ENCODE measurements around the gene BSND.

Gene BSND

GRCh38 chr1:55037733-55038551 is 39.2 kb downstream of the BSND start:
- Histone ChIP-seq H3K4me3 (ENCODE audit: low read depth, low read length) (no peak overlapping the region), H3K36me3 (ENCODE audit: control insufficient read depth, insufficient read depth, low read length) (no peaks in the 10 kb centered on the region), H3K27me3 (ENCODE audit: control insufficient read depth, insufficient read depth, low read length) (peaks cover 46% of the 10 kb centered on the region), H3K9me3 (ENCODE audit: control insufficient read depth, insufficient read depth, low read length) (no peaks in the 10 kb centered on the region), H3K4me1 (ENCODE audit: control insufficient read depth, insufficient read depth, low read length) (peaks cover 5% of the 10 kb centered on the region), H3K9ac (ENCODE audit: low read depth, low read length) (no peak overlapping the region)

- no peaks in the 10 kb centered on the region for H3K9me3 ChIP-seq (ENCODE audit: control insufficient read depth, insufficient read depth, low read length)
- peaks cover 5% of the 10 kb centered on the region for H3K4me1 ChIP-seq (ENCODE audit: control insufficient read depth, insufficient read depth, low read length)
- no peaks in the 10 kb centered on the region for H3K36me3 ChIP-seq (ENCODE audit: control insufficient read depth, insufficient read depth, low read length)
- no peak overlapping the region for H3K9ac ChIP-seq (ENCODE audit: low read depth, low read length)
- no peak overlapping the region for H3K4me3 ChIP-seq (ENCODE audit: low read depth, low read length)
- H3K27me3 ChIP-seq (ENCODE audit: control insufficient read depth, insufficient read depth, low read length) = peaks cover 46% of the 10 kb centered on the region
These were observed 39.8 kb downstream of the BSND start for GRCh38 chr1:55038552-55038838.

DNA sequence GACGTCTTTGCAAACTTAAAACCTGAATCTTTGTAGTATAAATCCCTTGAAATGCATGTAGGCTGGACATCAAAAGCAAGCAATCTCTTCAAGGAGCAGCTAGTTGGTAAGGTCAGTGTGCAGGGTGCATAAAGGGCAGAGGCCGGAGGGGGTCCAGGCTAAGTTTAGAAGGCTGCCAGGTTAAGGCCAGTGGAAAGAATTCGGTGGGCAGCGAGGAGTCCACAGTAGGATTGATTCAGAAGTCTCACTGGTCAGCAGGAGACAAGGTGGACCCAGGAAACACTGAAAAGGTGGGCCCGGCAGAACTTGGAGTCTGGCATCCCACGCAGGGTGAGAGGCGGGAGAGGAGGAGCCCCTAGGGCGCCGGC is 40.2 kb downstream of the BSND start:
- peaks cover 5% of the 10 kb centered on the region for H3K4me1 ChIP-seq (ENCODE audit: control insufficient read depth, insufficient read depth, low read length)
- peaks cover 46% of the 10 kb centered on the region for H3K27me3 ChIP-seq (ENCODE audit: control insufficient read depth, insufficient read depth, low read length)
- H3K4me3 ChIP-seq (ENCODE audit: low read depth, low read length) = peak overlapping the region; percentile 74
- no peaks in the 10 kb centered on the region for H3K9me3 ChIP-seq (ENCODE audit: control insufficient read depth, insufficient read depth, low read length)
- no peak overlapping the region for H3K9ac ChIP-seq (ENCODE audit: low read depth, low read length)
- H3K36me3 ChIP-seq (ENCODE audit: control insufficient read depth, insufficient read depth, low read length) = peaks cover 3% of the 10 kb centered on the region

DNA sequence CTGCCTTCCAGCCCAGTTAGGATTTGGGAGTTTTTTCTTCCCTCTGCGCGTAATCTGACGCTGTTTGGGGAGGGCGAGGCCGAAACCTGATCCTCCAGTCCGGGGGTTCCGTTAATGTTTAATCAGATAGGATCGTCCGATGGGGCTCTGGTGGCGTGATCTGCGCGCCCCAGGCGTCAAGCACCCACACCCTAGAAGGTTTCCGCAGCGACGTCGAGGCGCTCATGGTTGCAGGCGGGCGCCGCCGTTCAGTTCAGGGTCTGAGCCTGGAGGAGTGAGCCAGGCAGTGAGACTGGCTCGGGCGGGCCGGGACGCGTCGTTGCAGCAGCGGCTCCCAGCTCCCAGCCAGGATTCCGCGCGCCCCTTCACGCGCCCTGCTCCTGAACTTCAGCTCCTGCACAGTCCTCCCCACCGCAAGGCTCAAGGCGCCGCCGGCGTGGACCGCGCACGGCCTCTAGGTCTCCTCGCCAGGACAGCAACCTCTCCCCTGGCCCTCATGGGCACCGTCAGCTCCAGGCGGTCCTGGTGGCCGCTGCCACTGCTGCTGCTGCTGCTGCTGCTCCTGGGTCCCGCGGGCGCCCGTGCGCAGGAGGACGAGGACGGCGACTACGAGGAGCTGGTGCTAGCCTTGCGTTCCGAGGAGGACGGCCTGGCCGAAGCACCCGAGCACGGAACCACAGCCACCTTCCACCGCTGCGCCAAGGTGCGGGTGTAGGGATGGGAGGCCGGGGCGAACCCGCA is 40.8 kb downstream of the BSND start, which contains the start of gene PCSK9:
Gene PCSK9, plus strand, starts transcription at position 207 of the 741 bp plus-strand sequence. Its CDS starts 290 bp downstream, at position 497.
- peaks cover 5% of the 10 kb centered on the region for H3K4me1 ChIP-seq (ENCODE audit: control insufficient read depth, insufficient read depth, low read length)
- peaks cover 46% of the 10 kb centered on the region for H3K27me3 ChIP-seq (ENCODE audit: control insufficient read depth, insufficient read depth, low read length)
- H3K4me3 ChIP-seq (ENCODE audit: low read depth, low read length) = peak within 1 kb of the TSS; percentile 74
- H3K9me3 ChIP-seq (ENCODE audit: control insufficient read depth, insufficient read depth, low read length) = no peaks in the 10 kb centered on the region
- H3K36me3 ChIP-seq (ENCODE audit: control insufficient read depth, insufficient read depth, low read length) = peaks cover 3% of the 10 kb centered on the region
- H3K9ac ChIP-seq (ENCODE audit: low read depth, low read length) = peak within 1 kb of the TSS; percentile 26

GRCh38 chr1:55040083-55040932 is 41.6 kb downstream of the BSND start:
- Histone ChIP-seq H3K9me3 (ENCODE audit: control insufficient read depth, insufficient read depth, low read length) (no peaks in the 10 kb centered on the region), H3K4me1 (ENCODE audit: control insufficient read depth, insufficient read depth, low read length) (peaks cover 5% of the 10 kb centered on the region), H3K4me3 (ENCODE audit: low read depth, low read length) (peak overlapping the region; percentile 74), H3K9ac (ENCODE audit: low read depth, low read length) (peak overlapping the region; percentile 26), H3K27me3 (ENCODE audit: control insufficient read depth, insufficient read depth, low read length) (peaks cover 46% of the 10 kb centered on the region), H3K36me3 (ENCODE audit: control insufficient read depth, insufficient read depth, low read length) (peaks cover 3% of the 10 kb centered on the region)

DNA sequence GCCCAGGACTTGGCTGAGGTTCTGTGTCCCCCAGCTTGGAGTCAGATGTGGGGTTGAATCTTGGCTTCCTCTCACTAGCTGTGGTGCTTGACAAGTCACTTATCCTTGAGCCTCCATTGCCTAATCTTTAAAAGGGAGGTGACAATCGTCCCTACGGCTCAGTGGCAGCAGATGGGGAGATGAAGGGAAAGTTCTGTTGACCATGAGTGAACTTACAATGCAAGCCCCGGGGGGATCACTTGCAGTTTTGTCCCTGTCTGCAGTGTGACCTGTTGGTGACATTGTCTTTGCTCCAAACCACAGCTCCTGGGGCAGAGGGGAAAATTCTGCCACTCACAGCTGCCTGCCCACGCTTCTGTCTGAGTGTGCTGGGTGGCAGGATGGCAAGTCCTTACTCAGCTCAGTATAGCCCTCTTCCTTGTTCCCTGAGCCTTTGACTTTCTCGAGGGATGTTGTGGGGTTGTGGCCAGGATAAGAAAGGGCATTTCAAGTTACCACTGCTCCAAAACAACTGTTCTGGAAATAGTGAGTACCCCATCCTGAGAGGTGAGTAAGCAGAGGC is 42.3 kb downstream of the BSND start:
- no peak overlapping the region for H3K9ac ChIP-seq (ENCODE audit: low read depth, low read length)
- H3K4me3 ChIP-seq (ENCODE audit: low read depth, low read length) = peak overlapping the region; percentile 74
- H3K27me3 ChIP-seq (ENCODE audit: control insufficient read depth, insufficient read depth, low read length) = peaks cover 46% of the 10 kb centered on the region
- peaks cover 5% of the 10 kb centered on the region for H3K4me1 ChIP-seq (ENCODE audit: control insufficient read depth, insufficient read depth, low read length)
- peaks cover 3% of the 10 kb centered on the region for H3K36me3 ChIP-seq (ENCODE audit: control insufficient read depth, insufficient read depth, low read length)
- no peaks in the 10 kb centered on the region for H3K9me3 ChIP-seq (ENCODE audit: control insufficient read depth, insufficient read depth, low read length)

DNA sequence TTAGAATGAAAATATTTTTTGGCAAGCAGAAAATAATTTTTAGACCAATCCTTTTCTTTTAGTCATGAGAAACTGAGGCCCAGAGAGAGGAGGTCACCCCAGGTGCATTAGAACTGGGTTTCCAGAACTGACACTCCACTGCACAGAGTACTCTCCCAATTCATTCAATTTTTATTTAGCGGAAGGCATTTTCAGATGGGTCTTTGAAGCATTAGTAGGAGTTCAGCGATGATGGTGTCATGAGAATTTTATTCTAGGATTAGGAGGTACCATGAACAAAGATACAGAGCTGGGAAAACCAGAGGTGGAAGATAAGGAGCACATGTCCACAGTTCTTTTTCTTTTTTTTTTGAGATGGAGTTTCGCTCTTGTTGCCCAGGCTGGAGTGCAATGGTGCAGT is 42.9 kb downstream of the BSND start:
- H3K27me3 ChIP-seq (ENCODE audit: control insufficient read depth, insufficient read depth, low read length) = peaks cover 46% of the 10 kb centered on the region
- H3K9ac ChIP-seq (ENCODE audit: low read depth, low read length) = no peak overlapping the region
- H3K4me3 ChIP-seq (ENCODE audit: low read depth, low read length) = no peak overlapping the region
- H3K36me3 ChIP-seq (ENCODE audit: control insufficient read depth, insufficient read depth, low read length) = peaks cover 3% of the 10 kb centered on the region
- no peaks in the 10 kb centered on the region for H3K9me3 ChIP-seq (ENCODE audit: control insufficient read depth, insufficient read depth, low read length)
- H3K4me1 ChIP-seq (ENCODE audit: control insufficient read depth, insufficient read depth, low read length) = peaks cover 5% of the 10 kb centered on the region

- Histone ChIP-seq H3K36me3 (ENCODE audit: control insufficient read depth, insufficient read depth, low read length) (peaks cover 3% of the 10 kb centered on the region), H3K4me1 (ENCODE audit: control insufficient read depth, insufficient read depth, low read length) (peaks cover 5% of the 10 kb centered on the region), H3K27me3 (ENCODE audit: control insufficient read depth, insufficient read depth, low read length) (peaks cover 38% of the 10 kb centered on the region), H3K9ac (ENCODE audit: low read depth, low read length) (no peak overlapping the region), H3K9me3 (ENCODE audit: control insufficient read depth, insufficient read depth, low read length) (no peaks in the 10 kb centered on the region), H3K4me3 (ENCODE audit: low read depth, low read length) (no peak overlapping the region)
These were observed 44.3 kb downstream of the BSND start for GRCh38 chr1:55043011-55043410.

DNA sequence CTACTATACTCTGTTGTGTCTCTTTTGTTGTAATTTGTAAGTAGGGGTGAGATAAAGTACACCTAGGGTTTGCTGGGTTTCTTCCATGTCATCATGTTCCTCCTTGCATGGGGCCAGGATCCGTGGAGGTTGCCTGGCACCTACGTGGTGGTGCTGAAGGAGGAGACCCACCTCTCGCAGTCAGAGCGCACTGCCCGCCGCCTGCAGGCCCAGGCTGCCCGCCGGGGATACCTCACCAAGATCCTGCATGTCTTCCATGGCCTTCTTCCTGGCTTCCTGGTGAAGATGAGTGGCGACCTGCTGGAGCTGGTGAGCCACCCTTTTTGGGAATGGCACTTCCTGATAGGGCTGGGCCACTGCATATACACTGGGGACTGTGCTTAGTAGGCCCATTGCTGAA is 45.0 kb downstream of the BSND start:
- Histone ChIP-seq H3K9me3 (ENCODE audit: control insufficient read depth, insufficient read depth, low read length) (no peaks in the 10 kb centered on the region), H3K9ac (ENCODE audit: low read depth, low read length) (no peak overlapping the region), H3K36me3 (ENCODE audit: control insufficient read depth, insufficient read depth, low read length) (peaks cover 6% of the 10 kb centered on the region), H3K4me1 (ENCODE audit: control insufficient read depth, insufficient read depth, low read length) (peaks cover 5% of the 10 kb centered on the region), H3K27me3 (ENCODE audit: control insufficient read depth, insufficient read depth, low read length) (peaks cover 30% of the 10 kb centered on the region), H3K4me3 (ENCODE audit: low read depth, low read length) (no peak overlapping the region)

- peaks cover 5% of the 10 kb centered on the region for H3K4me1 ChIP-seq (ENCODE audit: control insufficient read depth, insufficient read depth, low read length)
- H3K36me3 ChIP-seq (ENCODE audit: control insufficient read depth, insufficient read depth, low read length) = peaks cover 10% of the 10 kb centered on the region
- H3K27me3 ChIP-seq (ENCODE audit: control insufficient read depth, insufficient read depth, low read length) = peaks cover 20% of the 10 kb centered on the region
- no peak overlapping the region for H3K4me3 ChIP-seq (ENCODE audit: low read depth, low read length)
- no peaks in the 10 kb centered on the region for H3K9me3 ChIP-seq (ENCODE audit: control insufficient read depth, insufficient read depth, low read length)
- H3K9ac ChIP-seq (ENCODE audit: low read depth, low read length) = no peak overlapping the region
These were observed 46.1 kb downstream of the BSND start for GRCh38 chr1:55044617-55045397.

DNA sequence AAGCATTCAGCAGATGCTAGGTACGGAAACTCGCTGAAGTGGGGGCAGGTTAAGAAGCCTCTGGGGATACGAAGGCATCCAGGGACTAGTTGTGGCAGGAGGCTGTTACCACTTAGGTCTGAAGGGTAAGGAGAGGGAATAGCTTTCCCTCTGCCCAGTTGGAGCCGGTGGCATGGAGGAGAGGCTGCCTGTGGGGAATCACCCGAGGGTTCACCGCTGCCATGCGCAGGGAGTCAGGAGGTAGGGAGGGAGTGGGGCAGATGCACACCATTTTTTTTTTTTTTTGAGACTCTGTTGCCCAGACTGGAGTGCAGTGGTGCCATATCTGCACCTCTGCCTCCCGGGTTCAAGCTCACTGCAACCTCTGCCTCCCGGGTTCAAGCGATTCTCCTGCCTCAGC is 46.7 kb downstream of the BSND start:
- H3K36me3 ChIP-seq (ENCODE audit: control insufficient read depth, insufficient read depth, low read length) = peaks cover 12% of the 10 kb centered on the region
- H3K9me3 ChIP-seq (ENCODE audit: control insufficient read depth, insufficient read depth, low read length) = no peaks in the 10 kb centered on the region
- peaks cover 5% of the 10 kb centered on the region for H3K4me1 ChIP-seq (ENCODE audit: control insufficient read depth, insufficient read depth, low read length)
- H3K9ac ChIP-seq (ENCODE audit: low read depth, low read length) = no peak overlapping the region
- no peak overlapping the region for H3K4me3 ChIP-seq (ENCODE audit: low read depth, low read length)
- peaks cover 13% of the 10 kb centered on the region for H3K27me3 ChIP-seq (ENCODE audit: control insufficient read depth, insufficient read depth, low read length)
